ENCODE data around the gene TRAK2.

The TRAK2 gene

DNA sequence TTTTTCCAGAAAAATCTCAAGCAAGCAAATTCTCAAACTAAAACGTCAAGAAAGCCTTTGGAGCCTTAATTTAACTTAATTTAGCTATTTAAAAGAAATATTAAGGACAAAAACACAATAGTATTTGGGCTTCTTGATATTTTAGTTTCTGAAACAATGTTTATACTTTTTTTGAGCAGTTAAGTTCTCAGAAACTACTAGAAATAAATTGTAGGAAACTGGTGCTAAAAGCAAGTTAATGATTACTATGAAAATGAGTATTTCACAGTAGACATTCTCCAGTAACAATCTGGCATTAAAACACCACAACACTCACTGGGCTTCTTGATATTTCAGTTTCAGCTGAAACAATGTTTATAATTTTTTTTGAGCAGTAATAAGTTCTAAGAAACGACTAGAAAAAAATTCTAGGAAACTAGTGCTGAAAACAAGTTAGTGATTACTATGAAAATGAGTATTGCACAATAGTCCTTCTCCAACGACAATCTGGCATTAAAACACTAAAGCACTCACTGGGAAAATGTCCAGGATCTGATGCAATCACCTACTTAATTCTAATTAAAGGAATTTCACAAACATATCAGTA is 45.1 kb downstream of the TRAK2 start:
- TF ChIP-seq, protein P1, sequence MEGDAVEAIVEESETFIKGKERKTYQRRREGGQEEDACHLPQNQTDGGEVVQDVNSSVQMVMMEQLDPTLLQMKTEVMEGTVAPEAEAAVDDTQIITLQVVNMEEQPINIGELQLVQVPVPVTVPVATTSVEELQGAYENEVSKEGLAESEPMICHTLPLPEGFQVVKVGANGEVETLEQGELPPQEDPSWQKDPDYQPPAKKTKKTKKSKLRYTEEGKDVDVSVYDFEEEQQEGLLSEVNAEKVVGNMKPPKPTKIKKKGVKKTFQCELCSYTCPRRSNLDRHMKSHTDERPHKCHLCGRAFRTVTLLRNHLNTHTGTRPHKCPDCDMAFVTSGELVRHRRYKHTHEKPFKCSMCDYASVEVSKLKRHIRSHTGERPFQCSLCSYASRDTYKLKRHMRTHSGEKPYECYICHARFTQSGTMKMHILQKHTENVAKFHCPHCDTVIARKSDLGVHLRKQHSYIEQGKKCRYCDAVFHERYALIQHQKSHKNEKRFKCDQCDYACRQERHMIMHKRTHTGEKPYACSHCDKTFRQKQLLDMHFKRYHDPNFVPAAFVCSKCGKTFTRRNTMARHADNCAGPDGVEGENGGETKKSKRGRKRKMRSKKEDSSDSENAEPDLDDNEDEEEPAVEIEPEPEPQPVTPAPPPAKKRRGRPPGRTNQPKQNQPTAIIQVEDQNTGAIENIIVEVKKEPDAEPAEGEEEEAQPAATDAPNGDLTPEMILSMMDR (IDR thresholded peaks at IDR 0.05; ENCODE audit: low read length, missing control alignments) = no peak
- peak; percentile 93 for DNase-seq (ENCODE audit: low read depth)
- peak overlapping the region; percentile 31 for H3K4me3 ChIP-seq (replicated peaks; ENCODE audit: low read depth, low read length)

DNA sequence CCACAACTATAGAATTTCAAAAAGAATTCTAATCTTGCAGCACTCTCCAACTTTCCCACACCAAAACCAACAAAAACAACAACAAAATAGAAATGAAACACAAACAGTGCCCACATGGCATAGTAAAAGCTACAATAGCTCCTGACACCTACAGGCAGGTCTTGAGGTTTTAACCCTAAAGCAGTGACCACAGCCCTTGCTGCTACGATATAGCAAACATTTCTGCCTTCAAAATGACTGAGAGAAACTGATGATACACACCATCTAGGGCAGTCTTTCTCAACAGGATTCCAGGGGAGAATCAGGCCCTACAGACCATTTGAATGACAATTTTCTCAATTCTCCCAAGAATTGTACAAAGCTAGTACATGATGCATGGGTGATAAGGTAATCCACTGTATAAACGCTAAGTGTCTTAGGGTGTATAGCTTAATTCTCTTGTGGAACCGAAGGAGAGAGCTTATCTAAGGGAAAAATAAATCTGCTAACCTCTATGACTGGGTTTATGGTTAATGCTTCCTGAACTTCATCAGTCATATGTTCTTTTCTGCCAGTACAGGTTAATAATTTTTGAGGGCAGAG is 46.5 kb downstream of the TRAK2 start:
- TF ChIP-seq, protein P1 (IDR thresholded peaks at IDR 0.05; ENCODE audit: low read length, missing control alignments) = no peak
- DNase-seq (ENCODE audit: low read depth) = no peak
- H3K4me3 ChIP-seq (replicated peaks; ENCODE audit: low read depth, low read length) = no peak overlapping the region

DNA sequence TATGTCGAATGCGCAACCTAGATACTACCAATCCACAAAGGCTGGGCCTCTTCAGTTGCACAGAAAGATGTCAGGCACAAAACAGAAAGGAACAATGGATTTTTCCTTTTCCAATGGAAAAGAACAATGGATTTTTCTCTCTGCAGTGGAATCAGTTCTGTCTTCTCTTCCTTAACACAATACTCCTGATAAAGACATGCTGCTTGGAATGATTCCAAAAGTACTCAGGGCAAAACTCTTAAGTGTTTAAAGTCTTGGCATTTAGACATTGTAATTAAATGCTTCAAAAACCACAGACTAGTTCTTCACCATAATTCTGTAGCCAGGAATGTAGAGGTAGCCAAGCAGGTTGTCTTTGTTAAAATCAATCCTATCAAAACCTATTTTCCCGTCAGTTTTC is 47.4 kb downstream of the TRAK2 start:
- H3K4me3 ChIP-seq (replicated peaks; ENCODE audit: low read depth, low read length) = no peak overlapping the region
- DNase-seq (ENCODE audit: low read depth) = peak; percentile 73
- TF ChIP-seq, protein P1 (IDR thresholded peaks at IDR 0.05; ENCODE audit: low read length, missing control alignments) = no peak

DNA sequence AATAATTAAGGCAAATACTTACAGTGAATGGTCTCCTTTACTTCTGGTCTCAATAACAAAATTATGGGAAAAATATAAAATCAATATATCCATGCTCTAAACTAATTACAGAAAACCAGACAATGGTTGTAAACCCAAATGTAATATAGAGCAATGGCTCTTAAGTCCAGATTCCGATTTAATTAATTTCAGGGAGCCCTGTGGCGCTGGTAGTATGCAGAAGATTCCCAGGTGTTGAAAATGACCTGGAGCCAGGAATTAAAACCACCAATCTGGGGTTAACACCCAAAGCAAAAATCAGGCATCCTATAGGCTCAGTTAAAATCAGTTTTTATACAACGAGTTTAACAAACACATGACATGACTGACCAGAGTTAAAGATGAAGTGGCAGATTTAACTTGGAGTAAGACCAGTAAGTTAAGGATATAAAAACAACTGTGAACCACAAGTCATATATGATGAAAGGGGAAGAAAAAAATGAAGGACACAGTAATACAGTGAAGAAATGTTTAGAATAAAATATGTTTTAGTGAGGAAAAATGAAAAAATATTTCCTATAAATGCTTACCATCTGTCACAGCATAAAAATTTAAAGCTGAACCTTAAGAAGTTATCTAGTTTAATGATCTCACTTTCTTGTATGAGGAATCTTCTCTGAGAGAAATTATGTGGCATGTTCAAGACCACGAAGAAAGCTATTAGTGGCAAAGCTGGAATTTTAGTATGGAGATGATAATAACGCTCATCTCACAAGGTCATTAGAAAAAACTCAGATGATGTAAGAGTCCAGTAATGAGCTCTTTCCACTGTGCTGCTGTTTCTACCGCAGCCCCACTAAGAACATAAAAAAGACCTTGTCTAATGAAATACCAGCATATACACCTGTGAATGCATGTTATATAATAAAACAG is 48.4 kb downstream of the TRAK2 start:
- H3K4me3 ChIP-seq (replicated peaks; ENCODE audit: low read depth, low read length) = no peak overlapping the region
- peak; percentile 22 for DNase-seq (ENCODE audit: low read depth)
- TF ChIP-seq, protein P1 (IDR thresholded peaks at IDR 0.05; ENCODE audit: low read length, missing control alignments) = no peak

DNA sequence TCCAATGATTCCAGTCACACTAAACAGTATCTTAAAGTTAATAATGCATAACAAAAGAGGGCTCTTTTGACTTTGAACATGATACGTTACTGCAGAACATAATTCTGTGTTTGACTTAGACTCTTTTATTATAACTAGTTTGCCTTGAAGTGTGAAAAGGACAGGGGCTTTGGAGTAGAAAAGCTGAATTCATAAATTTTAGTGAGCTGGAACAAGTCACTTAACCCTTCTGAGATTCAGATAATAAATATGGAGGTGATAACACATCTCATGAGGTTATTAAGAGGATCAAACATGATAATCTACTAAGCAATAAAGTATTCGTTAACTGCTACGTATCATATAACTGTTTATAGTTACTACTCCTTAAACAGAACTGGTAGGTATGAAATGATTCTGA is 49.4 kb downstream of the TRAK2 start:
- no peak overlapping the region for H3K4me3 ChIP-seq (replicated peaks; ENCODE audit: low read depth, low read length)
- TF ChIP-seq, protein P1 (IDR thresholded peaks at IDR 0.05; ENCODE audit: low read length, missing control alignments) = no peak
- DNase-seq (ENCODE audit: low read depth) = no peak

DNA sequence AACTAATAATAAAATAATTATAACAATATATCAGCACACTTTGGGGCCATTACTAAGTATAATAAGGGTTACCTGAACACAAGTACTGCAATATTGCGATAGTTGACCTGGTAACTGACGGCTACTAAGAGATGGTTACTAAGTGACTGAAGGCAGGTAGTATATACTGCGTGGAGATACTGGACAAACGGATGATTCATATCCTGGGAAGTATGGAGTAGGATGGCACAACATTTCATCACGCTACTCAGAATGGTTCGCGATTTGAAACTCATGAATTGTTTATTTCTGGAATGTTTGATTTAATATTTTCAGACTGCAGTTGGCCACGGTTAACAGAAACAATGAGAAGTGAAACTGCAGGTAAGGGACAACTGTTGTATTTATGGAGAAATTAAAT is 54.7 kb downstream of the TRAK2 start:
- TF ChIP-seq, protein P1 (IDR thresholded peaks at IDR 0.05; ENCODE audit: low read length, missing control alignments) = no peak
- DNase-seq (ENCODE audit: low read depth) = no peak
- H3K4me3 ChIP-seq (replicated peaks; ENCODE audit: low read depth, low read length) = no peak overlapping the region
